ENCODE data around the gene PHKG2.
A peak's percentile ranks its signal among the peaks of the same experiment; 100 is the strongest.

PHKG2 gene

DNA sequence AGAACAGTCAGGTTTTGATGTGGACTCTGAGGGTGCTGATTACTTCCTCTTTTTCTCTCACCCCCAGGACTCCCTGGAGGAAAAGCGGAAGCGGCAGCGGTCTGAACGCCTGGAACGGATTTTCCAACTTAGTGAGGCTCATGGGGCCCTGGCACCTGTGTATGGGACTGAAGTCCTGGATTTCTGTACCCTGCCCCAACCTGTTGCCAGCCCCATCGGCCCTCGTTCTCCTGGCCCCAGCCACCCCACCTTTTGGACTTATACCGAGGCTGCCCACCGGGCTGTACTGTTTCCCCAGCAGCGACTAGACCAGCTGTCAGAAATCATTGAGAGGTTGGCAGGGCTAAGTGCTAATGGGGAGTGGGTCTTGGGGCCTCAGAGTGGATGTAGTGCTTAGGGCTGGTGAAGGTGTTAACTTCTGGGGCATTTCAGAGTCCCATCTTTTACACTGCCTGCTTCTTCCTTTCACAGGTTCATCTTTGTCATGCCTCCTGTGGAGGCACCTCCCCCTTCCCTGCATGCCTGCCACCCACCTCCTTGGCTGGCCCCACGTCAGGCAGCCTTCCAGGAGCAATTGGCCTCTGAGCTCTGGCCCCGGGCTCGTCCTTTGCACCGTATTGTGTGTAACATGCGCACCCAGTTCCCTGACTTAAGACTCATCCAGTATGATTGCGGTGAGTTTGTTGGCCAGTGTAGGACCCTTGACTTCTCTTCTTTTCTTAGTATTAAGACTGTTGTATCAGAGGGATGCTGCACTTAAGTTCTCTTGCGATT is 19.1 kb upstream of the PHKG2 start:
- no peak for DNase-seq (ENCODE audit: low read depth in 2 of 2)

DNA sequence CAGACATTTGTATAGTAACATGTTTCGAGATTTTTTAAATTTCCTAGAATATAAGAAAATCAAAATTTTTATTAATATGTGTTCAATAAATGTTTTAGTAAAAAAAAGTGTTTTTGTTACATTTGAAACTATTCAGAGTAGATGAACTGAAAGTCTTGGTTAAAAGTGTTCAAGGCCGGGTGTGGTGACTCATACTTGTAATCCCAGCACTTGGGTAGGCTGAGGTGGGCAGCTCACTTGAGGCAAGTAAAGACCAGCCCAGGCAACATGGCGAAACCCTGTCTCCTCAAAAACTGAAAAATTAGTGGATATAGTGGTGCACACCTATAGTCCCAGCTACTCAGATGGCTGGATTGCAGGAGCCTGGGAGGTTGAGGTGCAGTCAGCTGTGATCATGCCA is 16.8 kb upstream of the PHKG2 start:
- DNase-seq (ENCODE audit: low read depth in 2 of 2): no peak

DNA sequence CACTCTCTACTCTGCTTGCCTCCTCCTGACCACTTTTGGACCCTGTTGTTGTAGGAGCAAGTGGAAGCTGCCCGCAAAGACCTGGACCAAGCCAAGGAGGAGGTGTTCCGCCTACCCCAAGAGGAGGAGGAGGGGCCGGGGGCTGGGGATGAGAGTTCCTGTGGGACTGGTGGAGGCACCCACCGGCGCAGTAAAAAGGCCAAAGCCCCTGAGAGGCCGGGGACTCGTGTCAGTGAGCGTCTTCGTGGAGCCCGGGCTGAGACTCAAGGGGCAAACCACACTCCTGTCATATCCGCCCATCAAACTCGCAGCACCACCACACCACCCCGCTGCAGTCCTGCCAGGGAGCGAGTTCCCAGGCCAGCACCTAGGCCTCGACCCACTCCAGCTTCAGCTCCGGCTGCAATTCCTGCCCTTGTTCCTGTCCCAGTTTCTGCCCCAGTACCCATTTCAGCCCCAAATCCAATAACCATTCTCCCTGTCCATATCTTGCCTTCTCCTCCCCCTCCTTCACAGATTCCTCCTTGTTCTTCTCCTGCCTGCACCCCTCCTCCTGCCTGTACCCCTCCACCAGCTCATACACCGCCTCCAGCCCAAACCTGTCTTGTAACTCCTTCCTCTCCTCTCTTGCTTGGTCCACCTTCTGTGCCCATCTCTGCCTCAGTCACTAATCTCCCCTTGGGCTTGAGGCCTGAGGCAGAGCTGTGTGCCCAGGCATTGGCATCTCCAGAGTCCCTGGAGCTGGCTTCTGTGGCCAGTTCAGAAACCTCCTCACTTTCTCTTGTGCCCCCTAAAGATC is 11.0 kb upstream of the PHKG2 start:
- DNase-seq (ENCODE audit: low read depth in 2 of 2): no peak

GRCh38 chr16:30737794-30738648 is 10.2 kb upstream of the PHKG2 start:
- DNase-seq (ENCODE audit: low read depth in 2 of 2): no peak

GRCh38 chr16:30738984-30739951 is 9.0 kb upstream of the PHKG2 start:
- no peak for DNase-seq (ENCODE audit: low read depth in 2 of 2)

- no peak for DNase-seq (ENCODE audit: low read depth in 2 of 2)
Observed at GRCh38 chr16:30740364-30741251, 7.6 kb upstream of the PHKG2 start.

DNA sequence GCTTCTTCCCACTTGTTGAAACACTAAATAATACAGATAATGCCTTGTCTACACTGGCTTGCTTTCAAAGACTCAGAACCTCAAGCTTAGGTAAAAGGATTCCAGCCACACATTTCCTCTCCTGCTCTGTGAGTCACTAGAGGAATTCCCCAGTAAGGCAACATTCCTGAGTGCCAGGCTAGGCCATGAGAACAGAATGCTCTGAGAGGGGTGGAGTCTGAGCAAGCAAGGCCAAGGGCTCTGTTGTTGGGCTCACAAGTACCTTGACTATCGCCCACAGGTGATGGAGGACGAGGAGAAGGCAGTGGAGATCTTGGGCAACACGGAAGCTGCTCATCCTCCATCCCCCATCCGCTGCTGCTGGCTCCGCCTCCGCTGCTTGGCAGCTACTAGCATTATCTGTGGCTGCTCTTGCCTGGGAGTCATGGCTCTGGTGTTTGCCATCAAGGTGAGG is 6.7 kb upstream of the PHKG2 start:
- peak; percentile 23 for DNase-seq (ENCODE audit: low read depth in 2 of 2)

DNA sequence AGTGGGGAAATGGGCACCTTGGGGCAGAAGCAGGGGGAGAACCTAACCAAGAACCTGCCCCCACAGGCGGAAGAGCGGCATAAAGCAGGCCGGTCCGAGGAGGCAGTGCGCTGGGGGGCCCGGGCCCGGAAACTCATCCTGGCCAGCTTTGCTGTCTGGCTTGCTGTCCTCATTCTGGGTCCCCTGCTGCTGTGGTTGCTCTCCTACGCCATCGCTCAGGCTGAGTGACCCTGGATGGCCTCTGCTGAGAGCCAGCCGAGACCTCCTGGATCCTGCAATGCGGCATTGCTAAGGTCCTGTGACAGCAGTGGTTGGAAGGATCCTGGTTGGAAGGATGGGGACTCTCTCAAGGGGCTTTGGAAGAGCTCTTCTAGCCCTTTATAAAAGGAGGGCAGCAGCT is 4.5 kb upstream of the PHKG2 start:
- DNase-seq (ENCODE audit: low read depth in 2 of 2): no peak

DNA sequence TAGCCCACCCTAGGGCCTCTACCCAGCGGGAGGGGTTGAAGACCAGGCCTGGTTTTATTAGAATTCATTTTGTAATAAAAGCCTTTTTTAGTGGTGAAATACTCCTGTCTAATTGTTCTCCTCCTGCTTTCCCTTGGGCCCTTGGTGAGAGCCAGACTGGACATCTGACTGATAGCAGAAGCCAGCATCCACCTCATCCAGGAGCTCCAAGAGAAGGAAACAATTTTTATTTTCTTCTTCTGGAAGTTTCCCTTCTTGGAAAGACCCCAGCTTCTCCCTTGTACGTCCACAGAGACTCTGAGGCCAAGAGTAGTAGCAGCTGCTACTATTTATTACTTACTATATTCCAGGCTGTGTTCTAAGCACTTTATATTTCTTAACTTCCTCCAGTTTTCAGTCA is 4.0 kb upstream of the PHKG2 start:
- no peak for DNase-seq (ENCODE audit: low read depth in 2 of 2)

DNA sequence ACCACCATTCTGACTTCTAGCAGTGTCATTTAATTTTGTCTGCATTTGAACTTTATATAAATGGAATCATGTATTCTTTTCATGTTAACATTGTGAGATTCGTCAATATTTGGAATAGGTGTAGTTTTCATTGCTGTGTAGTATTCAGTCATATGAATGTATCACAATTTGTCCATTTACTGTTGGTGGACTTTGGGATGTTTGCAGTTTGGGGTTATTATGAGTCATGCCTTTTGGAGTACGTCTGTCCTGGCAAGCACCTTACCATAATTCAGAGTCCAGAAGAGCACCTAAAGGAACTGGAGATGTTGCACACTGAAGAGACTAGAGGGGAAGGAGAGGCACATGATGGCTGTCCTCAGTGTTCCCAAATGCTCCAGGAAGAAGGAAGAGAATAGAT is 3.1 kb upstream of the PHKG2 start:
- no peak for DNase-seq (ENCODE audit: low read depth in 2 of 2)

- no peak for DNase-seq (ENCODE audit: low read depth in 2 of 2)
Observed at GRCh38 chr16:30746638-30747175, 1.5 kb upstream of the PHKG2 start.

- DNase-seq (ENCODE audit: low read depth in 2 of 2): no peak
Observed at GRCh38 chr16:30747331-30747730, 894 bp upstream of the PHKG2 start.

DNA sequence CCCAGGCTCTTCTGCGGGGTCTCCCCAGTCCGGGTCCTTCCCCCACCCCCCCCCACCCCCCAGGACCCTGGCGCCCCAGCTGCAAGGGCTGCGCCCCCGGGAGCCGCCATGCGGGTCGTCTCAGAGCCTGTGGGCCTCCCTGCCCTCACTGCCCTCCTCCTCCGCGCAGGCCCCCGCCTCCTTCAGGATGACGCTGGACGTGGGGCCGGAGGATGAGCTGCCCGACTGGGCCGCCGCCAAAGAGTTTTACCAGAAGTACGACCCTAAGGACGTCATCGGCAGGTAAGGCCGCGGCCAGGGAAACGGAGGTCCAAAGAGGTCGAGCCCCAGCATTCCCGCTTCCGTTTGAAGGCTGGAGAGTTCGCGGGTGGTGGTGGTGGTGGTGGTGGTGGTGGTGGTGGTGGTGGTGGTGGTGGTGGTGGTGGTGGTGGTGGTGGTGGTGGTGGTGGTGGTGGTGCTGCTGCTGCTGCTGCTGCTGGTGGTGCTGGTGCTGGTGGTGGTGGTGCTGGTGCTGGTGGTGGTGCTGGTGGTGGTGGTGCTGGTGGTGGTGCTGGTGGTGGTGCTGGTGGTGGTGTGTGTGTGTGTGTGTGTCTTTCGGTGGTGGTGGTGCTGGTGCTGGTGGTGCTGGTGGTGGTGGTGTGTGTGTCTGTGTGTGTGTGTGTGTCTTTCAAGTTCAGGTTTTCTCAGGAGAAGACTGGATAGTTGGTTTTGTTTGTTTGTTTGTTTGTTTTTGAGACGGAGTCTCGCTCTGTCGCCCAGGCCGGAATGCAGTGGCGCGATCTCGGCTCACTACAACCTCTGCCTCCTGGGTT is 615 bp downstream of the PHKG2 start:
- DNase-seq (ENCODE audit: low read depth in 2 of 2): no peak

DNA sequence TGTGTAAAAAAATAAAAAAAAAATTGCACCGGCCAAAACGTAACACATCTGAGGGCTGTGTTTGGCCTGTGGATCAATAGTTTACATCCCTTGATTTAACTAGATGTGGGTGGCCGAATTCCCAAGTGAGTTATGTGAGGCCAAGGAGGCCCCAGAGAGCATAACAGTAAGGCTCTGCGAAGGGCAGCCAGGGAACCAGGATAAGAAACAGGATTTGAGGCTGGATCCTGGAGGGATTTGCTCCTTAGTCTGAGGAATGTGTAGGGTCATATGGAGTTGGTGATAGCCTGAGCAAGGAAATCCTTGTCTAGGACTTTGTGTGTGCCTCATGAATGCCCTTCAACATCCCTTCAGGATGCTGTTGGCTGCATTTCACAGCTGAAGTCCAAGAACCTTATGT is 2.0 kb downstream of the PHKG2 start:
- DNase-seq (ENCODE audit: low read depth in 2 of 2): no peak

DNA sequence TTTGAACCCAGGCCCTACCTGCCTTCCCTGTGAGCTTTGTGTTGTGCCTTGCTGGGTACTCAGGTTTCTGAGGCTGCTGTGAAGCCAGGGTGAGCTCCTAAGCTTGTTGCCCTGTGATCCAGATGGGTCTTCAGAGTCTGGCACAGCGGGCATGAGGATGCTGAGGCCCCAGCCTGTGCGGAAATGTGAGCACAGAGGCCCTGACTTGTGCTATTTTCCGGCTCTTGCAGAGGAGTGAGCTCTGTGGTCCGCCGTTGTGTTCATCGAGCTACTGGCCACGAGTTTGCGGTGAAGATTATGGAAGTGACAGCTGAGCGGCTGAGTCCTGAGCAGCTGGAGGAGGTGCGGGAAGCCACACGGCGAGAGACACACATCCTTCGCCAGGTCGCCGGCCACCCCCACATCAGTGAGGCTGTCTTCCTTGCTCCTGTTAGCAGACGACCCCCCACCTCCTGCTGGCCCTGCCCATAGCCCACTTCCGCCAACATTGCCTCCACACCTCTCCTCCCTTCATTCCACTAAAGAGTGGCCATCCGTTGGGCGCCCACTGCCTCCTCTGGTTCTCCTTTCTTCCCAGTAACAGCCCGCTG is 2.7 kb downstream of the PHKG2 start:
- no peak for DNase-seq (ENCODE audit: low read depth in 2 of 2)

- no peak for DNase-seq (ENCODE audit: low read depth in 2 of 2)
Observed at GRCh38 chr16:30753596-30753995, 5.4 kb downstream of the PHKG2 start.

DNA sequence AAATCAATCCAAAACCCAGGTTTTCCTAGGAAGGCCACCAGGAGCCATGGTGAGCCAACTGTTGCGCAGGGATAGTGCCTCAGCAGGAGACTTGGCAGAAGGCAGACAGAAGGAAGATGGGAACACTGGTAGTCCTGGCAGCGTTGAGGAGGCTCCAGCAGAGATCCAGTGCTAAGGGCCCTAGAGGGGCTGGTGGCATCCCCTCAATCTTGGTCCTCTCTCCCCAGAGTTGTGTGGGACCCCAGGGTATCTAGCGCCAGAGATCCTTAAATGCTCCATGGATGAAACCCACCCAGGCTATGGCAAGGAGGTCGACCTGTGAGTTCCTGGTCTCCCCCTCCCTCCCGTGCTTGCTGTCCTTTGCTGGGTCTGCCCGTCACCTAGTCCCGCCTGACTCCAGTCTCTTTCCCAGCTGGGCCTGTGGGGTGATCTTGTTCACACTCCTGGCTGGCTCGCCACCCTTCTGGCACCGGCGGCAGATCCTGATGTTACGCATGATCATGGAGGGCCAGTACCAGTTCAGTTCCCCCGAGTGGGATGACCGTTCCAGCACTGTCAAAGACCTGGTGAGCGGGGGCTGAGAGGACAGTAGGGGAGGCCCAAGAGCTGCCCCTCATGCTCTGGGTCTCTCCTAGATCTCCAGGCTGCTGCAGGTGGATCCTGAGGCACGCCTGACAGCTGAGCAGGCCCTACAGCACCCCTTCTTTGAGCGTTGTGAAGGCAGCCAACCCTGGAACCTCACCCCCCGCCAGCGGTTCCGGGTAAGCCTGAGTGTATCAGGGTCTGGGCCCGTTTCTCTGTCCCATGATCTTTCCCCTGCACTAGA is 7.9 kb downstream of the PHKG2 start:
- no peak for DNase-seq (ENCODE audit: low read depth in 2 of 2)

DNA sequence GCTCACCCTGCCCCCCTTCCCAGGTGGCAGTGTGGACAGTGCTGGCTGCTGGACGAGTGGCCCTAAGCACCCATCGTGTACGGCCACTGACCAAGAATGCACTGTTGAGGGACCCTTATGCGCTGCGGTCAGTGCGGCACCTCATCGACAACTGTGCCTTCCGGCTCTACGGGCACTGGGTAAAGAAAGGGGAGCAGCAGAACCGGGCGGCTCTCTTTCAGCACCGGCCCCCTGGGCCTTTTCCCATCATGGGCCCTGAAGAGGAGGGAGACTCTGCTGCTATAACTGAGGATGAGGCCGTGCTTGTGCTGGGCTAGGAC is 8.5 kb downstream of the PHKG2 start:
- DNase-seq (ENCODE audit: low read depth in 2 of 2): no peak

Measured in fibroblast of skin of left biceps (primary cell).